ENCODE data around the gene PNPLA3.

The PNPLA3 gene

DNA sequence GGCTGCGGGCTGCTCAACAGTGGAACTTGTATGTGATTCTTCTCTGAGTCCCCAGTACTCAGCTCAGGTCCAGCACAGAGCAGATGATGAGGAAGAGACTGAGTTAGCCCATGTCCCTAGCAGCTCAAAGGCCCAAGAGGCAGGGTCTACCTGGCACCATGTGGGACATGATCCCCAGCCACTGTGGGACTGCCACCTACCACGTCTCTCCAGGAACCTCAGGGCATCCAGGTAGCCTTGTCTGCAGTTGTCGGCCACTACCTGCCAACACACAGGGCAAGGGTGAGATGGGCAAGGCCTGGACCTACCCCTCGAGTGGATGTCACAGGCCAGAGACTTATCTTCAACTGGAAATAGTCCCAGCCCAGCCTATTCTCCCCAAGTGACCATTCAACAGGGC, 36.2 kb upstream of the PNPLA3 start:
- DNase-seq = no peak
- TF ChIP-seq, protein P1, sequence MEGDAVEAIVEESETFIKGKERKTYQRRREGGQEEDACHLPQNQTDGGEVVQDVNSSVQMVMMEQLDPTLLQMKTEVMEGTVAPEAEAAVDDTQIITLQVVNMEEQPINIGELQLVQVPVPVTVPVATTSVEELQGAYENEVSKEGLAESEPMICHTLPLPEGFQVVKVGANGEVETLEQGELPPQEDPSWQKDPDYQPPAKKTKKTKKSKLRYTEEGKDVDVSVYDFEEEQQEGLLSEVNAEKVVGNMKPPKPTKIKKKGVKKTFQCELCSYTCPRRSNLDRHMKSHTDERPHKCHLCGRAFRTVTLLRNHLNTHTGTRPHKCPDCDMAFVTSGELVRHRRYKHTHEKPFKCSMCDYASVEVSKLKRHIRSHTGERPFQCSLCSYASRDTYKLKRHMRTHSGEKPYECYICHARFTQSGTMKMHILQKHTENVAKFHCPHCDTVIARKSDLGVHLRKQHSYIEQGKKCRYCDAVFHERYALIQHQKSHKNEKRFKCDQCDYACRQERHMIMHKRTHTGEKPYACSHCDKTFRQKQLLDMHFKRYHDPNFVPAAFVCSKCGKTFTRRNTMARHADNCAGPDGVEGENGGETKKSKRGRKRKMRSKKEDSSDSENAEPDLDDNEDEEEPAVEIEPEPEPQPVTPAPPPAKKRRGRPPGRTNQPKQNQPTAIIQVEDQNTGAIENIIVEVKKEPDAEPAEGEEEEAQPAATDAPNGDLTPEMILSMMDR (IDR thresholded peaks at IDR 0.05) = no peak
- Histone ChIP-seq H3K4me1 (peaks cover 0 to 10% (median 9%) of the 10 kb centered on the region in 4 donors), H3K4me3 (no peak overlapping the region), H3K9me3 (no peaks in the 10 kb centered on the region), H3K27ac (no peak overlapping the region), H3K36me3 (no peaks in the 10 kb centered on the region), H3K27me3 (peaks cover 0 to 67% of the 10 kb centered on the region in 2 donors)
- intact Hi-C loops (cut with DNase I; ENCODE audit: low total_unique reads) = no loop called here

DNA sequence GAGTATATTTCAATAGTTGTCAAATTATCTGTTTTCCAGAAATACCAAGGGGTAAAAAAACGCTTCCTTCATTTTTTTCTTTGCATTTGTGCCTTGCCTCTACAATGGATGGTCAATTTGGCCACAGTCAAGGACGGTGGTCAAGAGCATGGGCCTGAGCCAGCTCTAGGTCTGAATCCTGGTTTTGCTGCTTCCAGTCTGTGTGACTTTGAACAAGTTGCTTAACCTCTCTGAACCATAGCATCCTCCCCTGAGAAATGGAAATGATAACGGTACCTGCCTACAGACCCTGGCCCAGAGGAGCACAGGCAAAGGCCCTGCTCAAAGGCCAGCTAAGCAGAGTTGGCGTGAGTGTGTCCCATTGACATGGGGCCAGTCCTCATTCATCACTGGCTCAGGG, 34.9 kb upstream of the PNPLA3 start:
- TF ChIP-seq, protein P1 (IDR thresholded peaks at IDR 0.05) = no peak
- intact Hi-C loops (cut with DNase I; ENCODE audit: low total_unique reads) = no loop called here
- no peak overlapping the region for H3K4me3 ChIP-seq
- H3K36me3 ChIP-seq = no peaks in the 10 kb centered on the region
- no peak for DNase-seq
- peaks cover 0 to 10% (median 9%) of the 10 kb centered on the region in 4 donors for H3K4me1 ChIP-seq
- H3K9me3 ChIP-seq = no peaks in the 10 kb centered on the region
- H3K27ac ChIP-seq = no peak overlapping the region
- H3K27me3 ChIP-seq = peaks cover 0 to 80% of the 10 kb centered on the region in 2 donors

DNA sequence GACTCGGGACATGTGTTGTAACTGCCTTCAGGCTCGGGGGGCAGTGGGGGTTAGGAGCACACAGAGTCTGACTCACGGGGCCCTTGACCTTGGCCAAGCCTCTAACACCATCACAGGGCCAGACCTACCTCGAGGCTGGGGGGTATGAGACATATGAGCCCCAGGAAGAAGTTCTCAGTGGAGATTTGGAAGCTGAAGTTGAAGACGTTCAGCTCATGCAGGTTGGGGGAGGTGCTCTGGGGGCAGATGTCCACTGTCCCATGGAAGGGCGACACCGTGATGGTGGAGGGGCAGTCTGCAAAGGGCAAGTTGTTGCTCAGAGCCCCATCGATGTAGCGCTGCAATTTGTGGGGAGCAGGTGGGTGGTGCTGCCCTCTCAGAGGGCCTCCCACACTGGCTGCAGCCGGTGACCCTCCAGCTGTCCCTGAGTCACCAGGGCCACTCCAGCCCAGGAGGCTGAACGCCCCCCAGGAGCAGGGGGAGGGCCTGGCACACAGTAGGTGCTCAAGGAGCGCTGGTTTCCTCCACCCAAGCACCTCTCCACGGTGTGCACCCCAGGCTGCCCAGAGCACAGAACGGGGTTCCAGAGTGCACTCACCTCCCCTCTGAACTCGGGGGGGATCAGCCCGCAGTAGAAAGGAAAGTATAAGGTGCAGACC, 34.3 kb upstream of the PNPLA3 start:
- no peaks in the 10 kb centered on the region for H3K36me3 ChIP-seq
- intact Hi-C loops (cut with DNase I; ENCODE audit: low total_unique reads) = no loop called here
- H3K27me3 ChIP-seq = peaks cover 0 to 77% of the 10 kb centered on the region in 2 donors
- no peak overlapping the region for H3K27ac ChIP-seq
- TF ChIP-seq, protein P1 (IDR thresholded peaks at IDR 0.05) = no peak
- H3K9me3 ChIP-seq = no peaks in the 10 kb centered on the region
- H3K4me3 ChIP-seq = no peak overlapping the region
- DNase-seq = no peak
- peaks cover 0 to 10% (median 9%) of the 10 kb centered on the region in 4 donors for H3K4me1 ChIP-seq

DNA sequence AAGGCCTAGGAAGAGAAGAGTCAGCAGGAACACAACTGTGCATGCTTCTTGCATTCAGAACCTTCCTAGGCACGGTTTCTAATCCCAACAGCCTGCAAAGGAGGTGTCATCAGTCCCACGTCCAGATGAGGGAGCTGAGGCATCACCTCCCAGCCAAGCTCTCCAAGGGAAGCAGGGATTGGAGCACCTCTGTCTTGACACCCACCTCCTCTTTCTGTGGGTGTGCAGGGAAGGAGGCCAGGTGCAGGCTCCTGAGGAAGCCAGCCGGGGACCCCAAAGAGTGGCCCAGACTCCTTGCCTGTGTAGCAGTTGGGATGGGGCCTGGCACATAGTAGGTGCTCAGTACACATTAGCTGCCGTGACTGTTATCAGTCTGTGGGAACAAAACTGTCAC, 33.7 kb upstream of the PNPLA3 start:
- no peaks in the 10 kb centered on the region for H3K9me3 ChIP-seq
- TF ChIP-seq, protein P1 (IDR thresholded peaks at IDR 0.05) = no peak
- peaks cover 0 to 77% of the 10 kb centered on the region in 2 donors for H3K27me3 ChIP-seq
- H3K4me1 ChIP-seq = peaks cover 0 to 10% (median 9%) of the 10 kb centered on the region in 4 donors
- no peak for DNase-seq
- H3K4me3 ChIP-seq = no peak overlapping the region
- no peaks in the 10 kb centered on the region for H3K36me3 ChIP-seq
- intact Hi-C loops (cut with DNase I; ENCODE audit: low total_unique reads) = no loop called here
- no peak overlapping the region for H3K27ac ChIP-seq

DNA sequence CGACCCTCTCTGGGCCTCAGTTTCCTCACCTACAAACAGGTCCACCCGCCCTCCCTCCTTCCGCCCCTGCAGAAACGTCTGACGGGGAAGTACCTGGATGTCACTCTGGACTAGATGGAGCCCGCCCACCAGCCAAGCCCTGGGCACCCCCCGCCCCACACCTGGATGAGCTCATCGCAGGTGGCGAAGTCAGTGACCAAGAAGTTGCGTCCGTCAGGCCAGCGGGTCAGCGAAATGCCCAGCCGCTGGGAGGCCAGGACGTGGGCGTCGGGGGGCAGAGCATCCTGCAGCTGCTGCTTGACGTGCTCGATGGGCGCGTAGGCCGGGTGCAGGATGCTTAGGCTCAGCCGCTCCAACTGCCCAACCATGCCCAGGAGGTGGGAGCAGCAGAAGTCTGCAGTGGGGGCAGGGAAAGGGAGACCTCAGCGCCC, 32.7 kb upstream of the PNPLA3 start:
- DNase-seq = no peak
- no peaks in the 10 kb centered on the region for H3K9me3 ChIP-seq
- H3K27me3 ChIP-seq = peaks cover 0 to 73% of the 10 kb centered on the region in 2 donors
- H3K4me3 ChIP-seq = no peak overlapping the region
- TF ChIP-seq, protein P1 (IDR thresholded peaks at IDR 0.05) = no peak
- H3K27ac ChIP-seq = no peak overlapping the region
- intact Hi-C loops (cut with DNase I; ENCODE audit: low total_unique reads) = no loop called here
- H3K36me3 ChIP-seq = no peaks in the 10 kb centered on the region
- H3K4me1 ChIP-seq = peaks cover 0 to 10% (median 9%) of the 10 kb centered on the region in 4 donors
